Measurements from ENCODE around the gene RASSF3.

The RASSF3 gene

DNA sequence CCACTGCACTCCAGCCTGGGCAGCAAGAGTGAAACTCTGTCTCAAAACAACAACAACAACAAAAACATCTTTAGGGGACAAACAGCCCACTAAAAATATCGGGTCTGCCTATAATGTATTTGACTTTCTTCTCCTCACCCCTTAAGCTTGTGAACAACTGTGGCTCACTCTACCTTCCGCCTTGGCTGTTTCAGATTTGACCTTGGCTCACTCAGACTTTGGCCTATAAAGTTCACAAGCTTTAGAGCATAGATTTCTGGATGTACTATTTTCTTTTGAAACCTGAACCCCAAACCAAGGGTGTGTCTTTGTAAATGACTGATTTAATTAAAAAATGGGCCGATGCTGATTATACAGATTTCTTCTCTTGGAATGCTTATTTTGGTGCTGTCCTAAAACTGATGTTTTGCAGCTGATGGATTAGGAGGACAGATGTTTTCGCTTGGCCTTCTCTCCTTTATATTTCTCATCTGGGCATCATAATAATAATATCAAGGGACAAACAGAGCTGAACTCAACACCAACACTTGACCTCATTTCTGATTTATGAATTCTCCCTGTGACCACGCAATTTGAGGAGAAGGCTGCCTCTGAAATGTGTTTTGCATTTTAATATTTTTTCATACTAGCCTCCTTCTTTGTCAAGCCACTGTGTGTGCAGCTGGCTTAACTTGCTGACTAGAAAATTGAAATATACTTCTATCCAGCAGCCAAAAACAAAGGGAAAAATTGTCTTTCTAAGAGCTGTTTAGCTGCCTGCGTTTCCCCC is 40.2 kb upstream of the RASSF3 start:
- H3K27ac ChIP-seq (ENCODE audit: low read depth, low read length, poor library complexity, severe bottlenecking), result no peak overlapping the region

GRCh38 chr12:64571411-64571810 is 38.9 kb upstream of the RASSF3 start:
- H3K27ac ChIP-seq (ENCODE audit: low read depth, low read length, poor library complexity, severe bottlenecking), result no peak overlapping the region
- H3K4me3 ChIP-seq (ENCODE audit: low read depth, low read length, poor library complexity, severe bottlenecking), result no peak overlapping the region
- no peak overlapping the region for H3K4me2 ChIP-seq (ENCODE audit: low read length)
- no peaks in the 10 kb centered on the region for H3K4me1 ChIP-seq (ENCODE audit: insufficient read depth, low read length, severe bottlenecking)
- no peaks in the 10 kb centered on the region for H3K9me2 ChIP-seq (ENCODE audit: low read depth, low read length)
- H4K20me1 ChIP-seq (ENCODE audit: insufficient read depth, low read length), result no peaks in the 10 kb centered on the region
- no peaks in the 10 kb centered on the region; the same call in 1 of the 2 replicates for H3K36me3 ChIP-seq (ENCODE audit: insufficient read depth, low read length)
- H2AFZ ChIP-seq (ENCODE audit: low read length), result no peak overlapping the region
- no peak overlapping the region for H3K9ac ChIP-seq (ENCODE audit: low read length)
- H3K79me2 ChIP-seq (ENCODE audit: insufficient read depth, low read length), result no peaks in the 10 kb centered on the region
- no peak for TF ChIP-seq EZH2 (IDR thresholded peaks at IDR 0.05; ENCODE audit: borderline replicate concordance, low read length)
- no peak for TF ChIP-seq CTCF (IDR thresholded peaks at IDR 0.05; ENCODE audit: low read length)
- peaks cover 6% of the 10 kb centered on the region for H3K9me3 ChIP-seq (ENCODE audit: low read length)
- peaks cover 9% of the 10 kb centered on the region; the same call in 1 of the 2 replicates for H3K27me3 ChIP-seq (ENCODE audit: insufficient read depth, low read length)
- H3F3A ChIP-seq (ENCODE audit: insufficient read depth, low read length), result no peaks in the 10 kb centered on the region

More for the DNA sequence above, 40.2 kb upstream of the RASSF3 start:
- H3K9me2 ChIP-seq (ENCODE audit: low read depth, low read length), result no peaks in the 10 kb centered on the region
- no peak overlapping the region for H2AFZ ChIP-seq (ENCODE audit: low read length)
- H4K20me1 ChIP-seq (ENCODE audit: insufficient read depth, low read length), result no peaks in the 10 kb centered on the region
- H3K4me2 ChIP-seq (ENCODE audit: low read length), result no peak overlapping the region
- H3F3A ChIP-seq (ENCODE audit: insufficient read depth, low read length), result no peaks in the 10 kb centered on the region
- no peaks in the 10 kb centered on the region for H3K79me2 ChIP-seq (ENCODE audit: insufficient read depth, low read length)
- no peak for TF ChIP-seq CTCF (IDR thresholded peaks at IDR 0.05; ENCODE audit: low read length)
- no peak for TF ChIP-seq EZH2 (IDR thresholded peaks at IDR 0.05; ENCODE audit: borderline replicate concordance, low read length)
- peaks cover 6% of the 10 kb centered on the region for H3K9me3 ChIP-seq (ENCODE audit: low read length)
- no peaks in the 10 kb centered on the region for H3K4me1 ChIP-seq (ENCODE audit: insufficient read depth, low read length, severe bottlenecking)
- H3K9ac ChIP-seq (ENCODE audit: low read length), result no peak overlapping the region
- peaks cover 7% of the 10 kb centered on the region; the same call in 1 of the 2 replicates for H3K27me3 ChIP-seq (ENCODE audit: insufficient read depth, low read length)
- no peaks in the 10 kb centered on the region; the same call in 1 of the 2 replicates for H3K36me3 ChIP-seq (ENCODE audit: insufficient read depth, low read length)
- H3K4me3 ChIP-seq (ENCODE audit: low read depth, low read length, poor library complexity, severe bottlenecking), result no peak overlapping the region

DNA sequence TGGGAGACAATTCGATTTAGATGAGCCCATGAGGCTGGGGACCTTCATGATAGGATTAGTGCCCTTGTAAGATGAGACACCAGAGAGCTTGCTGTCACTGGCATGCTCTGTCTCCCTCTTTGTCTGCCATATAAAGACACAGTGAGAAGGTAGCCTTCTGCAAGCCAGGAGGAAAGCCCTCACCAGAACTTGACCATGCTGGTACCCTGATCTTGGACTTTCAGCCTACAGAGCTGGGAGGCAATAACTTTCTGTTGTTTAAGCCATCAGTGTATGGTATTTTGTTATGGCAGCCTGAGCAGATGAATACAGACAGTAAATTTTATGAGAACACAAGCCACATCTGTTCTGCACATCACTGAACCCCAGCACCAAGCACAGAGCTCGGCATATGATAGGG is 38.1 kb upstream of the RASSF3 start:
- Histone ChIP-seq H3K9me3 (ENCODE audit: low read length) (peaks cover 6% of the 10 kb centered on the region), H4K20me1 (ENCODE audit: insufficient read depth, low read length) (no peaks in the 10 kb centered on the region), H3K9me2 (ENCODE audit: low read depth, low read length) (no peaks in the 10 kb centered on the region), H3K4me1 (ENCODE audit: insufficient read depth, low read length, severe bottlenecking) (no peaks in the 10 kb centered on the region), H3K27me3 (ENCODE audit: insufficient read depth, low read length) (peaks cover 14% of the 10 kb centered on the region; the same call in 1 of the 2 replicates), H3K79me2 (ENCODE audit: insufficient read depth, low read length) (no peaks in the 10 kb centered on the region), H3K36me3 (ENCODE audit: insufficient read depth, low read length) (no peaks in the 10 kb centered on the region; the same call in 1 of the 2 replicates), H2AFZ (ENCODE audit: low read length) (no peak overlapping the region), H3K4me3 (ENCODE audit: low read depth, low read length, poor library complexity, severe bottlenecking) (no peak overlapping the region), H3K4me2 (ENCODE audit: low read length) (no peak overlapping the region), H3K27ac (ENCODE audit: low read depth, low read length, poor library complexity, severe bottlenecking) (no peak overlapping the region), H3K9ac (ENCODE audit: low read length) (no peak overlapping the region), H3F3A (ENCODE audit: insufficient read depth, low read length) (no peaks in the 10 kb centered on the region)
- TF ChIP-seq CTCF (IDR thresholded peaks at IDR 0.05; ENCODE audit: low read length), result no peak
- no peak for TF ChIP-seq EZH2 (IDR thresholded peaks at IDR 0.05; ENCODE audit: borderline replicate concordance, low read length)
